ENCODE results near the gene ISOC2.
"Not testable (repeated sequence)": the region's sequence is repeated elsewhere in the genome, so short reads cannot be mapped to it uniquely, and the experiment has no call there.

ISOC2 gene

GRCh38 chr19:55419103-55419502, 42.3 kb downstream of the ISOC2 start:
- H3F3A ChIP-seq (ENCODE audit: insufficient read depth), result no peaks in the 10 kb centered on the region
- no peaks in the 10 kb centered on the region for H3K27me3 ChIP-seq (ENCODE audit: low read length)
- no peaks in the 10 kb centered on the region for H3K79me2 ChIP-seq (ENCODE audit: insufficient read depth, low read length)
- TF ChIP-seq EZH2phosphoT487 (conservative IDR thresholded peaks at IDR 0.05; ENCODE audit: low read length) (no peak), CTCF (IDR thresholded peaks at IDR 0.05; ENCODE audit: insufficient read depth, low read length, poor library complexity, severe bottlenecking) (no peak)
- no peak overlapping the region for H2AFZ ChIP-seq (ENCODE audit: low read depth, low read length, severe bottlenecking)
- H3K4me2 ChIP-seq (ENCODE audit: low read depth, low read length, poor library complexity, severe bottlenecking), result no peak overlapping the region
- no peak overlapping the region for H3K4me3 ChIP-seq (ENCODE audit: insufficient read depth, low read length, poor library complexity, severe bottlenecking)
- H3K9ac ChIP-seq (ENCODE audit: low read length), result no peak overlapping the region
- H3K9me3 ChIP-seq (ENCODE audit: insufficient read depth, low read length), result 0 out of 2 replicates have a peak, but pooled peaks cover 5% of the 10 kb centered on the region
- no peak overlapping the region for H3K27ac ChIP-seq (ENCODE audit: low read depth, low read length)
- H3K36me3 ChIP-seq (ENCODE audit: low read length), result no peaks in the 10 kb centered on the region
- H4K20me1 ChIP-seq (ENCODE audit: low read depth, low read length), result no peaks in the 10 kb centered on the region
- H3K9me2 ChIP-seq (replicated peaks; ENCODE audit: insufficient read depth, low read length), result no peaks in the 10 kb centered on the region

- Histone ChIP-seq H3K9me3 (ENCODE audit: insufficient read depth, low read length) (0 out of 2 replicates have a peak, but pooled peaks cover 5% of the 10 kb centered on the region), H4K20me1 (ENCODE audit: low read depth, low read length) (no peaks in the 10 kb centered on the region), H3K79me2 (ENCODE audit: insufficient read depth, low read length) (no peaks in the 10 kb centered on the region), H3K36me3 (ENCODE audit: low read length) (no peaks in the 10 kb centered on the region), H3K27me3 (ENCODE audit: low read length) (no peaks in the 10 kb centered on the region), H3K9me2 (replicated peaks; ENCODE audit: insufficient read depth, low read length) (no peaks in the 10 kb centered on the region), H3F3A (ENCODE audit: insufficient read depth) (no peaks in the 10 kb centered on the region), H3K4me2 (ENCODE audit: low read depth, low read length, poor library complexity, severe bottlenecking) (no peak overlapping the region), H2AFZ (ENCODE audit: low read depth, low read length, severe bottlenecking) (no peak overlapping the region), H3K4me3 (ENCODE audit: insufficient read depth, low read length, poor library complexity, severe bottlenecking) (no peak overlapping the region), H3K9ac (ENCODE audit: low read length) (no peak overlapping the region), H3K27ac (ENCODE audit: low read depth, low read length) (no peak overlapping the region)
- peak; percentile 54 for TF ChIP-seq CTCF (IDR thresholded peaks at IDR 0.05; ENCODE audit: insufficient read depth, low read length, poor library complexity, severe bottlenecking)
- no peak for TF ChIP-seq EZH2phosphoT487 (conservative IDR thresholded peaks at IDR 0.05; ENCODE audit: low read length)
These were observed 43.3 kb downstream of the ISOC2 start for GRCh38 chr19:55418185-55418584.

- no peaks in the 10 kb centered on the region; the same call in 1 of the 2 replicates for H3F3A ChIP-seq (ENCODE audit: insufficient read depth)
- no peak overlapping the region for H2AFZ ChIP-seq (ENCODE audit: low read depth, low read length, severe bottlenecking)
- TF ChIP-seq CTCF (IDR thresholded peaks at IDR 0.05; ENCODE audit: insufficient read depth, low read length, poor library complexity, severe bottlenecking), result no peak
- 0 out of 2 replicates have a peak, but pooled peaks cover 4% of the 10 kb centered on the region for H3K27me3 ChIP-seq (ENCODE audit: low read length)
- H3K79me2 ChIP-seq (ENCODE audit: insufficient read depth, low read length), result peaks cover 22% of the 10 kb centered on the region
- no peak overlapping the region for H3K9ac ChIP-seq (ENCODE audit: low read length)
- H3K9me2 ChIP-seq (replicated peaks; ENCODE audit: insufficient read depth, low read length), result no peaks in the 10 kb centered on the region
- peaks cover 12% of the 10 kb centered on the region for H4K20me1 ChIP-seq (ENCODE audit: low read depth, low read length)
- H3K36me3 ChIP-seq (ENCODE audit: low read length), result peaks cover 15% of the 10 kb centered on the region
- H3K9me3 ChIP-seq (ENCODE audit: insufficient read depth, low read length), result no peaks in the 10 kb centered on the region
- H3K4me3 ChIP-seq (ENCODE audit: insufficient read depth, low read length, poor library complexity, severe bottlenecking), result no peak overlapping the region
- H3K27ac ChIP-seq (ENCODE audit: low read depth, low read length), result no peak overlapping the region
- no peak overlapping the region for H3K4me2 ChIP-seq (ENCODE audit: low read depth, low read length, poor library complexity, severe bottlenecking)
These were observed 51.3 kb downstream of the ISOC2 start for GRCh38 chr19:55410168-55410567.

- Histone ChIP-seq H4K20me1 (ENCODE audit: low read depth, low read length) (peaks cover 12% of the 10 kb centered on the region), H3K36me3 (ENCODE audit: low read length) (peaks cover 19% of the 10 kb centered on the region), H3K79me2 (ENCODE audit: insufficient read depth, low read length) (peaks cover 22% of the 10 kb centered on the region)
- not testable (repeated sequence) for H3K27me3 ChIP-seq (ENCODE audit: low read length); H2AFZ ChIP-seq (ENCODE audit: low read depth, low read length, severe bottlenecking); H3K4me3 ChIP-seq (ENCODE audit: insufficient read depth, low read length, poor library complexity, severe bottlenecking); H3K9me3 ChIP-seq (ENCODE audit: insufficient read depth, low read length); H3K4me2 ChIP-seq (ENCODE audit: low read depth, low read length, poor library complexity, severe bottlenecking); H3F3A ChIP-seq (ENCODE audit: insufficient read depth); H3K27ac ChIP-seq (ENCODE audit: low read depth, low read length); H3K9me2 ChIP-seq (replicated peaks; ENCODE audit: insufficient read depth, low read length); H3K9ac ChIP-seq (ENCODE audit: low read length)
These were observed 52.3 kb downstream of the ISOC2 start for GRCh38 chr19:55409179-55409578.

Data from SU-DHL-6 (cell line).